DMS153 treated with DMSO at 0.1 percent for 48 hours (cell line): ENCODE data around the gene SLTM.
"Not testable (repeated sequence)": the region's sequence is repeated elsewhere in the genome, so short reads cannot be mapped to it uniquely, and the experiment has no call there.

ENCODE experiments used
- DNase-seq: peaks from one replicate; lab custom pipeline; 2025; ENCODE audit not compliant: unreplicated experiment; lab: John Stamatoyannopoulos, UW

SLTM gene

DNA sequence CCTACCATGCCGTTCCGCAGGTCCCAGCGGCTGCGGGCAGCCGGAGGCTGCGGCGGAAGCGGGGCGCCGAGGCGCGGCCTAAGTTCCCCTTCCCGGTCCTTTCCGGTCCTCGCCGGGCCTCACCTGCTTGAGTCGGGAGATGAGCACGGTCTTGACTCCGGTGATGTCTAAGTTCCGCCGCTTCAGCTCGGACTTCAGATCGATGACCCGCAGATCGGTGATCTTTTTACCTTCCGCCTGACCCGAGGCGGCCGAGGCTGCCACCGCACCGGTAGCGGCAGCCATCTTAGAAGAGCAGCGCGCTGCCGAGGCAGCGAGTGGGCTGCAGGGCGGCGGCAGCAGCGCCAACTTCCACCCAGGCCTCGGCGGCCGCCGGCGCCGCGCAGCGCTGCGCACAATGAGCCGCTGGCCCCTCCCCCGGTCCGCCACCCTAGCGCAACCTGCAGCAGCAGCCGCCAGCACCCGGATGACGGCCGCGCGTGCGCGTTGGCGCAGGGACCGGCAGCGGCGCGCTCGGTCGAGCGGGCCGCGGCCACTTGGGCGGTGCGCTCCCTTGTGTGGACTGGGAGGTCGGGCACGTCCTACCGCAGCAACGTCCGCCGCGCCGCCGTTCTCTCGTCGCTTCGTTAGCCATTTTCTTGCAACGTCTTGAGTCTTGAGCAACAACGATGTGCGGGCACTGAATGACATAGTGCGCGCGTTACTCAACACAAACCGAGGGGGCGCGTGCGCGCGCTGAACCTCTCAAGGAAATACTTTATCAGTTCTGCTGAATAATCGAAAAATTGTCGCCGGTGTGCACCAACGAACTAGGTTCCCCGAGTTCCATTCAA is at the start of gene SLTM:
Gene SLTM, minus strand, starts transcription at position 399 of the 833 bp plus-strand sequence. Its CDS starts 114 bp downstream, at position 285.
- peak; percentile 69 for DNase-seq

DNA sequence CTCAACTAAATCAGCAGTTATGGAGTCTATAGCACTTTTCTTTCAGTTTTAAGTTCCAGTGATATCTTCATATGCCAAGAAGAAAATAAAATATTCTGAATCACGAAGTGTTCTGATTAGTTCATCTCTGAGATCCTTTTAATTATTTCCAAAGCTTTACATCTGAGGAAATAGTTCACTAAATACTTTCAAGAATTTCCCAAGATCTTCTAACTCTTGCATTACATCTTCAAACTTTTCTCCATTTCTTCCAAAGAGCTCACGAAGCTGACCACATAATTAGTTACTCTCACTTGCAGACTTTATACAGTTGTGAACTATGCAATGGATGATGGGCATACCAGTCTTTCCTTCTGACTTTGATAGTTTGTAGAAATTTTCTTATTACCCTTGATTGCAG is 49.8 kb upstream of the SLTM start:
- DNase-seq, result no peak

DNA sequence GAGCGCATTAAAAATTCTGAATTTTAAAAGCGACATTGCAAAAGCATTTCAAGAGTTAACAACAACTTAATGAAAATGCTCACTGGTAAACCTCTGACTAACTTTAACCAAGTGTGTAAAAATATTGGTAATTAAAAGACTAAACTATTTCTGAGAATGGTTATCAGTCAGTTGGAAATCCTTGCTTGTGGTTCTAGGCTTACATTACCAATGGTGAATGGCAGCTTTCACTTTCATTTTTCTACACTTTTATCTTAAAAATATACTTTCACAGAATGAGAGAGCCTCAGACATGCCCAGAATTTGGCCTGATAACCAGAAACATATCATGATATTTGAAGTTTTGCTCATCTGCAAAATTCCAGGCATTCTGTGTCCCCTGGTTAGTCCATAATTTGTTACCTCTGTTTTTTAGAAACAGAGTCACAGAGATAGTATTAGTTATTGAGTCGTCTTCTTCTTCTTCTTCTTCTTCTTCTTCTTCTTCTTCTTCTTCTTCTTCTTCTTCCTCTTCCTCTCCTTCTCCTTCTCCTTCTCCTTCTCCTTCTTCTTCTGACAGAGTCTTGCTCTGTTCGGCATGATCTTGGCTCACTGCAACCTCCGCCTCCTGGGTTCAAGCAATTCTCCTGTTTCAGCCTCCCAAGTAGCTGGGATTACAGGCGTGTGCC is 48.5 kb upstream of the SLTM start:
- no peak for DNase-seq

DNA sequence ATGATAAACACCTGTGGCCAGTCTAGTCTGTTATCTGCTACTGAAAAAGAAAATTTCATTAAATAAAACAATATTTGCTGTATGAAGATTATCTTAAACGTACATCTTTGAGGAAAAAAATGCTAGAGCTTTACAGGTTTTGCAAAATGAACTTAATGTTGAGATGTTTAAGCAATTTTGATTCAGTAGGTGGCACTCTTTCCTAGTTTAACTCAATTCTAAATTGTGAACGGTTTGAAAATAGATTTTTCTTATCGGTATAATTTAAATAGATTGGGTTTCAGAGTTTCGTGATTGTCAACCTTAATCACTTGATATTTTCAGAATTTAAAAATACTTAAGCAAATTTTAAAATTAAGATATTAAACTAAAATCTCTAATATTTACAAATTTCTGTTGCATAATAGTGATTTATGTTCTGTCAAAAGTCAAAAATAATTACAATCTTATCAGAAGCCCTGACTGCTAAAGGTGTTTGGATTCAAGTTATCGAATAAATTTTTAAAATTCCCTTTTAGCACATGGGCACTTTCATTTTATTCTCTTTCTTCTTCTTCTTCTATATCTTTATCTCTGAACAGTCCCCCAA is 47.0 kb upstream of the SLTM start:
- no peak for DNase-seq

DNA sequence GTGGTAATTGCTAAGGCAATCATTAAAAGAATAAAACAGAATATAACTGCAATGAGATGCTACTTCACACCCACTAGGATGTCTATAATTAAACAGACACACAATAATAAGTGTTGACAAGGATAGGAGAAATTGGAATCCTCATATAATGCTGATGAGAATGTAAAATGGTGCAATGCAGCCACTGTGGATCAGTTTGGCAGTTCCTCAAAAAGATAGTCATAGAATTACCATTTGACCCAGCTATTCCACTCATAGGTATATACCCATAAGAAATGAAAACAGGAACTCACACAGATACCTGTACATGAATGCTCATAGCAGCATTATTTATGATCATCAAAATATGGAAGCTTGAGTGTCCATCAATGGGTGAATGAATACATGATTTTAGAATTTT is 44.4 kb upstream of the SLTM start:
- no peak for DNase-seq

DNA sequence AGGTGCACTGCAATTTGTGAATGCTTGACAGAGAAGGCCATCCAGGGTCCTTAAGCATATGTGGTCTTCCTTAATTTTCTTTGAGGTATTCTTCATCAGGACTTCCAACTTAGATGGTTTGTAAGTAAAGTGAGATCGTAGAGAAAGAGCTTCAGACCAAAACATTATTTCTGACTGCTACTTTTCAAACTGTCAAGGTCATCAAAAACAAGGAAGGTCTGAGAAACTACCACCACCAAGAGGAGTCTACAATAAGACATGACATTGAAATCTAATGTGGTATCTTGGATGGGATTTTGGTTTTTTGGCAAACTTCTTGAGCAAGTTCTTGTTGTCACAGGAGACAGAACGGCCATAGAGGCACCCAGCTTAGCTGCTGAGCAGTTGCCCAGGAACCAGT is 34.0 kb upstream of the SLTM start:
- DNase-seq, result no peak

DNA sequence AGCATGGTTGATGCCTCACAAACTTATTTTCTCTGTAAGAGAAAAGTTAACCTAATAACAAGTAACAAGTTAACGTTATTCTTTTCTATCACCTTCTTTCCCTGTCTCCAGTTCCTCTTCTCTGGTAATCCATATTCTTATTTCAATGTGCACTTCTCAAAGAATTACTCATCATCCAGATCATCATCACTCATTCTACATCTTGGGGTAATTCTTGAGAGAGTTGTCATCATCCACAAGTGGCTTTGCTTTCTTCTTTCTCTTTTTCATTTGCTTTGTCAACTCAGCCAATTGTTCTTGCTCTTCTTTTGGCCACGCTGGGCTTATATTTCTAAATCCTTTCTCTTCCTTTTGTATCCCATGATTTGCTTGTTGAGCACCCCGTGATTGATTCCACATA is 33.2 kb upstream of the SLTM start:
- DNase-seq, result no peak

DNA sequence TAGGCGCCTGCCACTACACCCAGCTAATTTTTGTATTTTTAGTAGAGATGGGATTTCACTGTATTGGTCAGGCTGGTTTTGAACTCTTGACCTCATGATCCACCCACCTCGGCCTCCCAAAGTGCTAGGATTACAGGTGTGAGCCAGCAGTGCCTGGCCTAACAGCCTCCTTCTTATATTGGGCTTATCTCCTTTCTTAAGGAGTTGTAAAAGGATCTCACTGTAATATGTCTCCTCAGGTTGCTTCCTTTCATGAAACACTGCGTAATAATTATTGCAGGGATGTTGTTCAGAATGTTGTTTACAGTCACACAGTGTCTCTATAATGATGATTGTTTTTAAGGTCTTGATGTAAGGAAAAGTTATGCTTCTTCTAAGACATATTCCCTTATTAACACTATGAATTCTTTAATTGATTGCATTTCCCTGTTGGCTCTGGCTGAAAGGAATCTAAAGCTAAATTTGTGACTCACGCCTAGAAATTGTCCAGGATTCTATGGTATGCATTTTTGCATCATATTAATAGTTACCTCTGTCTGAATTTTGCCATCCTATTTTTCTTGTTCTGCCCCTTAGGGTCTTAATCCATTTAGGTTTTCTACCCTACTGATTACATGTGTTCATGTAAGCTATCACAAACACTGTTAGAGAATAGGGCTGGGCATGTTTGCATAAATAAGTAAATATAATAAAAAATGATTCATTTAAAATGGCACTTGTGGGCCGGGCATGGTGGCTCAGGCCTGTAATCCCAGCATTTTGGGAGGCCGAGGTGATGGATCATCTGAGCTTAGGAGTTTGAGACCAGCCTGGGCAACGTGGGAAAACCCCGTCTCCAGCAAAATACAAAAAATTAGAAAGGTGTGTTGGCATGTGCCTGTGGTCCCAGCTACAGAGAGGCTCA is 29.4 kb upstream of the SLTM start:
- no peak for DNase-seq

DNA sequence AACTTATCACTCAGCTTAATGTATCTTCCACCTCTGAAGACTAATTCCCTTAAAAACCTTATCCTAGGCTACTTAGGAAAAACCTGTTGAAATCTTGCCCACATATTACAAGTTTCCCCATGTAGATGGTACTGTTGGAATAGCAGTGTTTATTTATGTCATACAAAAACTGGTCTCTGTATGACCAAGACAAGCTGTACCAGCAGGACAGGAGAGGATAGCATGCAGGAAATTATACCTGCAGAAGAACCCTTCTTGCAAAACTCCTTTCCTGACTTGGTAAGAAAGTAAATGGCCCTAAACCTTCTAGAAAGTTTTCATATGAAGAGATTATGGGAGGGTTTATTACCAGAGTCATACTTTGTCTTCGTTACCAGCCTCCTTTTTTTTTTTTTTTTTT is 28.7 kb upstream of the SLTM start:
- DNase-seq, result no peak

DNA sequence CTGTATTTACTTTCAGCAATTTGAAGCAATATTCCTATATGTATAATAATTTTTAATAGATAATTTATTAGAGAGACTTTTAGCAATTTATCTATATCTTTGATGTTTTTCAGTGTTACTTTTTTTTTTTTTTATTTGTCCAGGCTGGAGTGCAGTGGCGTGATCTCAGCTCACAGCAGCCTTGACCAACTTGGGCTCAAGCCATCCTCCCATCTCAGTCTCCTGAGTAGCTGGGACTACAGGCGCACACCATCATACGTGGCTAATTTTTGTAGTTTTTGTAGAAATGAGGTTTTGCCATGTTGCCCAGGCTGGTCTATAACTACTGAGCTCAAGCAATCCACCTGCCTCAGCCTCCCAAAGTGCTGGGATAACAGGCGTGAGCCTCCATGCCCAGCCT is 25.3 kb upstream of the SLTM start:
- DNase-seq, result no peak

DNA sequence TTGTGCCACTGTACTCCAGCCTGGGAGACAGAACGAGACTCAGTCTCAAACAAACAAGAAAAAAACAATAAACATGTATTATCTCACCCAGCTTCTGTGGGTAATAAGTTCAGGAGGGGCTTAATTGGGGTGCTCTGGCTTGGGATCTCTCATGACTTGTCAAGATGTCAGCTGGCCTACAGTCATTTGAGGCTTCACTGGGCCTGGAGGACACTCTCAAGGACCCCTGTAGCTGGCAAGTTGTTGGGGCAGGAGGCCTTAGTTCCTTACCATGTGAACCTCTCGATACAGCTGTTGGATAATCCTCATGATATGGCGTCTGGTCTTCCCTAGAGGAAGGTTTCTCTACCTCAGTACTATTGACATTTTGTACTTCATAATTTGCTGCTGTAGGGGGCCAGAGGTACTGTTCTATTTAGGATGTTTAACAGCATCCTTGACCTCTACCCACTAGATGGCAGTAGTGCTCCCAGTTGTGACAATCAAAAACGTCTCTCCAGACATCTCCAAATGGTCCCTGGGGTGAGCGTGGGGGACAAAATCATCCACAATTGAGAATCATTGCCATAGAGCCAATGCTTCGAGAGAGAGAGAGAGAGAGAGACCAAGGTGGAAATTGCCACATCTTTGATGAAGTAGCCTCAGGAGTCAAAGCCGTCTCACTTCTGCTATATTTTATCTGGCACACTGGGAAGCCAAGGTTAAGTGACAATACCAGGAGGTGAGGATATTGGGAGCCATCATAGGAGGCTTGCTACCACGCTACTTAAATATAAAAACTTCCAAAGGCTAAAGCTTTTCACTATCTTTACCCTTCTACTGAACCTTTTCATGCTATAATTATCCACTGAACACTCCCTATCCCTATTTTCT is 23.9 kb upstream of the SLTM start:
- DNase-seq, result no peak

DNA sequence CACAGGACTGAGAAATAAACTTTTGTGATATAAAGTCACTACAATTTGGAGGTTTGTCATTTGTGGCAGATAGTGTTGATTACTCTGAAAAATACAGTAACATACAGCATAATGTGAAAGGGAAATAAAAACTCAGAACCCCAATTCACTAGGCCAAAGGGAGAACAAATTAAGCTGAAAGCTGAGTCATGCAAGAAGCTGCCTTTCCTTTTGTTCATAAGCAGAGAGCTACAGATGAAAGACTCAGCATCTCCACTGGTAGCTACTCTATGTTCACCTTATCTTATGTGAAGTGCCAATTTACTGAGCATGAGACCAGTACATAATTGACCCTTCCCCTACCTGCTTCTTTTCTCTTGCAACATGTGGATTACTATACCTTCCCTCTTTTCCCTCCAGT is 19.3 kb upstream of the SLTM start:
- DNase-seq, result no peak

DNA sequence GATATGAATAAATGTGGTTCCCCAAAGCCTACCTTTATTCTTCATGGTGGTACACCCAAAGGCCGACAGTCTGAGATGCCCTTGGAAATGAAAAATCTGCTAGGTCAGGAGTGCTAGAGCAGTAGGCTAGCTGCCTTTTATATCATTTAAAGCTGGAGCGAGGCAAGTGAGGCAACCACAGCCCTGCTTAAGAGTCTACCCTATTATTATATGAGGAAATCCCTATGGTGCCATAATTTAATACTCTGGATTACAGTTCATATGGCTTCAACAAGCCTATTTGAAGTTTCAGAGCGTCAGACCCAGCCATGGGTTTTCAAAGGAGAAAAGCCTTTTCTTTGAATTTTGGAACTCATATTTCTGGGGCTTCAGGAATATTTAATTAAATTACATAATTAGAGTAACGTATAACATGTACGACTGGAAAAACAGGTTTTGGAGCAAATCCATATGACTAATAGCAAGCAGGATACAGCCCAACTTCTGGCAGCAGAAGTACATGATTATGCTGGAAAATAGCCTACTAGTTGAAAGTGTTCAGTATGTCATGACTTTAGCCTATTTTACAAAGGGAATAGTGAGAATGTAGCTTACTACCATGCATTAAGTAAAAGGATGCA is 18.0 kb upstream of the SLTM start:
- peak; percentile 4 for DNase-seq

DNA sequence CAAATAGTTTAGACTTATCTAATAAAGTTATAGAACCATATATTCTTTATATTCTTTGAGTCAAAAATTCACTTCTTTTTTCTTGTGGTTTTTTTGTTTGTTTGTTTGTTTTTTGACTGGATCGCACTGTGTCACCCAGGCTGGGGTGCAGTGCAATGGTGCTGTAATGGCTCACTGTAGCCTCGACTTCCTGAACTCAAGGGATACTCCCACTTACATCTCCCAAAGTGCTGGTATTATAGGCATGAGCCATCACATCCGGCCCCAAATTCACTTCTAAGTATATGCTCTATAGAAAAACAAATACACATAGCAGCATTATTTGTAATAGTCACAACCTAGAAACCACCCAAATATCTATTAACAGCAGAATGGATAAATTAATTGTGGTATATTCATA is 13.7 kb upstream of the SLTM start:
- DNase-seq, result no peak

DNA sequence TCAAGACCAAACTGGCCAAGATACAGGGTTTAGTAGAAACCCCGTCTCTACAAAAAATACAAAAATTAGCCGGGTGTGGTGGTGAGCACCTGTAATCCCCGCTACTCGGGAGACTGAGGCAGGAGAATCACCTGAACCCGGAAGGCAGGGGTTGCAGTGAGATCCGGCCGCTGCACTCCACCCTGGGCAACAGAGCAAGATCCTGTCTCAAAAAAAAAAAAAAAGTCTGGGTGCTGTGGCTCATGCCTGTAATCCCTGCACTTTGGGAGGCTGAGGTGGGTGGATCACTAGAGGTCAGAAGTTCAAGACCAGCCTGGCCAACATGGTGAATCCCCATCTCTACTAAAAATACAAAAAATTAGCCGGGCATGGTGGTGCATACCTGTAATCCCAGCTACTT is 1.5 kb upstream of the SLTM start:
- DNase-seq, result not testable (repeated sequence)

DNA sequence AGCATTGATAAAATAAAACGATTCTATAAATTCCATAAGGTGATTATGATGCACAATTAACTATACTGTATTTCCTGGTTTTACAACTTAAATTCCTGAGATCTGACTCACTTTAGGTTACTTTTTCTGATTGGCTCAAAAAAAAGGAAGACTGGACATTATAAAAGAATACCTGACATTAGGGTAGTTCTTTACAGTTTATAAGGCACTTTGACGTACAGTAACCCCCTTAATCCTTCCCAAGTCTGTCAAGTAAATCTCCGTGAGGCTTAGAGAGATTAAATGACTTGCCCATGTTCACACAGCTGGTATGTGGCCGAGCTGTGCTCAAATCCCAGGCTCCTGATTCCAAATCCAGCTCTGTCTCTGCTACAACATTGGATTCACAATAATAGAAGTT is 1.0 kb upstream of the SLTM start:
- no peak for DNase-seq

DNA sequence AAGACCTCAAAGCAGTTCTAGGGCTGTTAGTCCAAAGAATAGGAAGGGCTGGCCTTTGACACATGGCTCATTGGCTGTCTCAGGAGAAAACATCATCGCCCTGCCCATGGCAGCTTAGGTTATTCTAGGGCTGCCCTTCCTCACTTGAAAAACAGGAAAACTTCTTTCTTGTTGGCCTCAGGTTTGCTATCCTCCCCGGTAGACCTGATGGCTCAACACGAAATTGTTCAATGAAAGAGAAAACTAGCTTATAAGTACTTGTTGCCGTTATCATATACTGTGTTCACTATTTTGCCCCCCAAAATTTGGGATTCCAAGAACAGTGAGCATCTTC is 602 bp upstream of the SLTM start:
- no peak for DNase-seq

DNA sequence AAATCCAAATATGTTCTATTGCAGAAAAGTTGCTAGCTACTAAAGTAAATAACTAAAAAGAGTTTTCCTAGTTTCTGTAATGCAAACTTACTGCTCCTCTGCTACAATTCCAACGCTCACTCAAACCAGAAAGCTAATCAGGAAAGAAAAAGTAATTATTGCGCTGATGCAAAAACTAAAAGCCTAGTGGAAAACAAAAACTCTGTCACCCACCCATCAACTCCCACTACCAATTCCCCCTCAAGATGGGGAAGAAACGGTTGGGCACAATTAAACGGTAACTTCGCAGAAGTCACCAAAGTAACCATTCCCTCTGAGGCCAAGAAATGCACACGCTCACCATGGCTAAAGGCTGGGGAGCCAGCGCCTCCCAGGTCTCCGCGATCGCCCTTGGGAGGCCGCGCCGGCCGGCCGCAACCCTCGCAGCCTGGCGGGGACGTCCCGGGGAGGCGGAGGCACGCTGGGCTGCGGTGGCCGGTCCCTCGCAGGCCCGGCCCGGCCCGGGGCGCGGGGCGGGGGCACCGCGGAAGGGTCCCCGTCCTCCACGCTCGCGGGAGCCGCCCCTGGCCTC is 684 bp downstream of the SLTM start:
- no peak for DNase-seq

DNA sequence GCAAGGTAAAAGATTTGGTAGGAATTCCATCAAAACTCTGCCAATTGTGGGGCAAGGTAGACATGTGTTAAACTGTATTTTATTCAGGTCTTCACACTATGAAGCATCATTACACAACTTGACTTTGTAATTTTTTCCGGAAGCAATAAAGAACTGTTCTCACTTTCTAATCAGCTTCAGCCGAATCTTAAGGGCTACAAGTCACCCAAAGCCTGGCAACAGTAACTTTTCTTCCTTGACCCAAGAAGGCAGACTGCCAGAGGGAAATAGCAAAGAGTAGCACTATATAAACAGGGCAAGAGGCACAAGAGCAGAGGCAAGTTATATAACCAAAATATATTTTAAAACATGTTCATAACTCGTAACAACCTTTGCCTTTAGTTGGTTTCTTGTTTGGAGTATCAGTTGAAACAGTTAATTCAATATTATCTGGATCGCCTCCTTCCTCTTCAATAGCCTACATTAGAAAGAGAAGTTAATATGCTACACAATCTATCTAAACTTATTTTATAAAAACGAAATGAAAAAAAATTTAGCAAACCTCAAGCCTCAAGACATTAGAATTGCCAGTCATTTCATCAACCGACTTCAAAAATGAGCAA is 1.4 kb downstream of the SLTM start:
- no peak for DNase-seq
